DOHH2 (cell line): ENCODE results near the gene ZKSCAN3.
"Not testable (repeated sequence)": the region's sequence is repeated elsewhere in the genome, so short reads cannot be mapped to it uniquely, and the experiment has no call there.

Experiments used
- H3F3A ChIP-seq: fragments of 200-600 bp; sonication (generic), shearing (Covaris generic); 2 replicates; pipeline ENCODE4 v1.6.0; 2016; ENCODE audit warnings: antibody characterized with exemption, mild to moderate bottlenecking; ENCODE audit not compliant: control insufficient read depth, insufficient read depth
- H3K27ac ChIP-seq: fragments of 200-600 bp; sonication (generic); 2 replicates; pipeline ENCODE4 v1.5.1; 2014; ENCODE audit warnings: low read depth, mild to moderate bottlenecking, low read length, moderate library complexity
- H3K27me3 ChIP-seq: fragments of 200-600 bp; sonication (generic); 2 replicates; pipeline ENCODE4 v1.6.1; 2014; ENCODE audit warnings: mild to moderate bottlenecking, low read length, mixed read lengths; ENCODE audit not compliant: control insufficient read depth
- H3K36me3 ChIP-seq: fragments of 200-600 bp; sonication (generic); 2 replicates; pipeline ENCODE4 v1.6.1; 2014; ENCODE audit warnings: mild to moderate bottlenecking, low read length, moderate library complexity, mixed read lengths; ENCODE audit not compliant: control insufficient read depth
- H3K4me1 ChIP-seq: fragments of 200-600 bp; sonication (generic); 2 replicates; pipeline ENCODE4 v1.6.1; 2014; ENCODE audit warnings: mild to moderate bottlenecking, low read length, mixed read lengths; ENCODE audit not compliant: control insufficient read depth
- H3K4me2 ChIP-seq: fragments of 200-600 bp; sonication (generic); 2 replicates; pipeline ENCODE4 v1.6.0; 2014; ENCODE audit warnings: mild to moderate bottlenecking, low read length, moderate library complexity
- H3K4me3 ChIP-seq: fragments of 200-600 bp; sonication (generic); 2 replicates; pipeline ENCODE4 v1.5.1; 2014; ENCODE audit warnings: mild to moderate bottlenecking, low read length, mixed read lengths
- H3K79me2 ChIP-seq: fragments of 200-600 bp; sonication (generic); 2 replicates; pipeline ENCODE4 v1.6.1; 2014; ENCODE audit warnings: mild to moderate bottlenecking, low read length, mixed read lengths; ENCODE audit not compliant: control insufficient read depth
- H3K9me2 ChIP-seq: fragments of 200-600 bp; sonication (generic); replicated peaks from 2 replicates; pipeline ENCODE4 v1.6.1; 2014; ENCODE audit warnings: mild to moderate bottlenecking, low read length, mixed read lengths; ENCODE audit not compliant: control insufficient read depth
- H3K9me3 ChIP-seq: fragments of 200-600 bp; sonication (generic); 2 replicates; pipeline ENCODE4 v1.6.1; 2014; ENCODE audit warnings: antibody characterized with exemption, low read length, mixed read lengths; ENCODE audit not compliant: control insufficient read depth, insufficient read depth
- H4K20me1 ChIP-seq: fragments of 200-600 bp; sonication (generic); 2 replicates; pipeline ENCODE4 v1.6.0; 2014; ENCODE audit warnings: low read depth, mild to moderate bottlenecking, antibody characterized with exemption, low read length, moderate library complexity; ENCODE audit not compliant: control insufficient read depth, insufficient read depth
- EZH2phosphoT487 ChIP-seq: fragments of 200-600 bp; sonication (generic); IDR thresholded peaks from 2 replicates; pipeline ENCODE4 v1.6.1; 2017; ENCODE audit warnings: borderline replicate concordance, mild to moderate bottlenecking, antibody characterized with exemption, low read length, moderate library complexity, mixed read lengths
- TF ChIP-seq, protein P1 (sequence below): fragments of 200-600 bp; sonication (generic); IDR thresholded peaks from one replicate; pipeline ENCODE4 v1.5.1; 2014; ENCODE audit warnings: antibody characterized with exemption, mild to moderate bottlenecking, low read depth, low read length; ENCODE audit not compliant: poor library complexity, severe bottlenecking

The ZKSCAN3 gene

DNA sequence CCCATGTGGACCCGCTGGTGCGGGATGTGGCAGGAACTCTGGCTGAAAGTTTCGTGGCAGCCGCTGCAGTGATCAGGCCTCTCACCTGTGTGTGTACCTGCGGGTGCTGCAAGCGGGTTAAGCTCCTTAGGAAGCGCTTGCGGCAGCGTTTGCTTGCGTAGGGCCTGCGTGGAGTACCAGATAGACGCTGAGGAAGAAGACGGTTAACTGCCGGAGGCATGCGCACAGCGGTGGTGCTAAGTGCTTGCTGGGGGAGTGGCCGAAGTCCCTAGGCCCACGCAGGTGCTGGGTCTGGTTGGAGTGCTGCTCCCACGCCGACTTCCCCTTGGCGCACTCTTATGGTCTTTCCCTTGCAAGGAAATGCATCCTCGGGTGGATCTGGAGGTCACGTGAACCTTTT, 36.8 kb upstream of the ZKSCAN3 start:
- no peaks in the 10 kb centered on the region for H3K79me2 ChIP-seq
- H4K20me1 ChIP-seq, result no peaks in the 10 kb centered on the region
- H3K4me3 ChIP-seq, result no peak overlapping the region
- no peaks in the 10 kb centered on the region for H3K36me3 ChIP-seq
- H3K9me3 ChIP-seq, result no peaks in the 10 kb centered on the region; the same call in 1 of the 2 replicates
- no peaks in the 10 kb centered on the region for H3K9me2 ChIP-seq
- H3K27ac ChIP-seq, result no peak overlapping the region
- H3K27me3 ChIP-seq, result no peaks in the 10 kb centered on the region
- no peak for TF ChIP-seq EZH2phosphoT487
- TF ChIP-seq, protein P1, sequence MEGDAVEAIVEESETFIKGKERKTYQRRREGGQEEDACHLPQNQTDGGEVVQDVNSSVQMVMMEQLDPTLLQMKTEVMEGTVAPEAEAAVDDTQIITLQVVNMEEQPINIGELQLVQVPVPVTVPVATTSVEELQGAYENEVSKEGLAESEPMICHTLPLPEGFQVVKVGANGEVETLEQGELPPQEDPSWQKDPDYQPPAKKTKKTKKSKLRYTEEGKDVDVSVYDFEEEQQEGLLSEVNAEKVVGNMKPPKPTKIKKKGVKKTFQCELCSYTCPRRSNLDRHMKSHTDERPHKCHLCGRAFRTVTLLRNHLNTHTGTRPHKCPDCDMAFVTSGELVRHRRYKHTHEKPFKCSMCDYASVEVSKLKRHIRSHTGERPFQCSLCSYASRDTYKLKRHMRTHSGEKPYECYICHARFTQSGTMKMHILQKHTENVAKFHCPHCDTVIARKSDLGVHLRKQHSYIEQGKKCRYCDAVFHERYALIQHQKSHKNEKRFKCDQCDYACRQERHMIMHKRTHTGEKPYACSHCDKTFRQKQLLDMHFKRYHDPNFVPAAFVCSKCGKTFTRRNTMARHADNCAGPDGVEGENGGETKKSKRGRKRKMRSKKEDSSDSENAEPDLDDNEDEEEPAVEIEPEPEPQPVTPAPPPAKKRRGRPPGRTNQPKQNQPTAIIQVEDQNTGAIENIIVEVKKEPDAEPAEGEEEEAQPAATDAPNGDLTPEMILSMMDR, result no peak
- no peak overlapping the region for H3K4me2 ChIP-seq
- 0 out of 2 replicates have a peak, but pooled peaks cover 5% of the 10 kb centered on the region for H3K4me1 ChIP-seq
- H3F3A ChIP-seq, result no peaks in the 10 kb centered on the region

DNA sequence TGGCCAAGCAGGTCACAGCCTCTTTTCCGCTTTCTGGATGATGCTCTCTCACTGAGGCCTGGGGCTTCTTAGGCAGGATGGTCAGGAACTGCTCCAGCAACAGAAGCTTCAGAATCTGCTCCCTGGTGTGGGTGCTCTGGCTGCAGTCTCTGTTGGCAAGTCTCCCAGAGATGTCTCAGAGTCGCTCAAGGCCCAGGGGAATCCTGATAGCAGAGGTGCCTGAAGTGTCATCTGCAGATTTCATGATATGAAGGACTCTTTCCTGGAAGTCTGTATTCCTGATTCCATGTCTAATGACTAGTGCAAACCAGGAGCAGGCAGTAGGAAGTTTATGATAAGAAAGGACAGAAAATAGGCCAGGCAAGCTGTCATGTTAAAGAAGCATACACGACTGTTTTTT, 34.1 kb upstream of the ZKSCAN3 start:
- TF ChIP-seq, protein P1, result no peak
- Histone ChIP-seq H3K9me2 (no peaks in the 10 kb centered on the region), H4K20me1 (no peaks in the 10 kb centered on the region), H3K36me3 (no peaks in the 10 kb centered on the region), H3K4me2 (no peak overlapping the region), H3K27ac (no peak overlapping the region), H3K27me3 (no peaks in the 10 kb centered on the region), H3K79me2 (no peaks in the 10 kb centered on the region), H3K4me3 (no peak overlapping the region), H3F3A (no peaks in the 10 kb centered on the region), H3K4me1 (0 out of 2 replicates have a peak, but pooled peaks cover 5% of the 10 kb centered on the region), H3K9me3 (no peaks in the 10 kb centered on the region; the same call in 1 of the 2 replicates)

DNA sequence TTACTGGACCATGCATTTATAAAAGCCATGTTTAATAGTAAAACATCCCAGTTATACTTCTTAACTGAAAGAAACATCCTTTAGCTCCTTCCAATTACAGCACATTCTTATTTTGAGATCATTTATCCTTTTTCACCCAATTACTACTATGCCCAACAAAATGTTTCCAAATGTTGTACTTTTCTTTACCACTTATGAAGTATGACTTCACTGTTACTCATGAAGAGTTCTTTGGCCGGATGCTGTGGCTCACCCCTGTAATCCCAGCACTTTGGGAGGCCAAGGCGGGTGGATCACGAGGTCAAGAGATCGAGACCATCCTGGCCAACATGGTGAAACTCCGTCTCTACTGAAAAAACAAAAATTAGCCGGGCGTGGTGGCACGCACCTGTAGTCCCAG, 31.9 kb upstream of the ZKSCAN3 start:
- not testable (repeated sequence) for H3K27me3 ChIP-seq, H3F3A ChIP-seq, H3K27ac ChIP-seq, H3K9me2 ChIP-seq, H3K4me3 ChIP-seq, H3K79me2 ChIP-seq, H3K36me3 ChIP-seq, H3K9me3 ChIP-seq, H3K4me1 ChIP-seq, H3K4me2 ChIP-seq, H4K20me1 ChIP-seq

DNA sequence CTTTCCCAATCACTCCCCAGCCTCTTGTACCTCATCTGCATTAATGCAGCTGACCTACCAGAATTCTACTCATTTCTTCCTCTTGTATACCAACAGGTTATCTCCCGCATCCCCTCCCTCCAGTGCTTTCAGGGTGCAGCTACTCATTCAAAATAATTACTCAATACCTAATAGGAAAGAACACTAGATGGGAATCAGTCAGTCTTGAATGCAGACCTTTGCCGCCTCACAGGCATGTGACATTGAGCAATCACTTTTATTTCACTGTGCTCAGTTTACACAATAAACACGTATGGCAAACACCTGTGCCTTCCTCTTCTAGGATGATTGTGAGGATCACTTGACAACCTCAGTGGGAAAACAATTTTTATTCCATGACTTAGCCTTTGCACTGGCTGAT, 27.1 kb upstream of the ZKSCAN3 start:
- Histone ChIP-seq H3K4me2 (no peak overlapping the region), H3K9me2 (no peaks in the 10 kb centered on the region), H3K36me3 (peaks cover 3% of the 10 kb centered on the region; the same call in 1 of the 2 replicates), H3K79me2 (no peaks in the 10 kb centered on the region), H4K20me1 (no peaks in the 10 kb centered on the region), H3F3A (no peaks in the 10 kb centered on the region), H3K27ac (no peak overlapping the region), H3K27me3 (no peaks in the 10 kb centered on the region), H3K9me3 (peaks cover 20% of the 10 kb centered on the region), H3K4me3 (no peak overlapping the region), H3K4me1 (no peaks in the 10 kb centered on the region)
- TF ChIP-seq EZH2phosphoT487, result no peak
- TF ChIP-seq, protein P1, result no peak
